Esophagus (tissue), 2 donors: Measurements from ENCODE around the gene PDPN. TPM values are rescaled to one million over a fixed set of nuclear protein-coding genes. Genes with fewer than 3 reads are reported as not detected.

ENCODE experiments used
- H3K27ac ChIP-seq, 2 donors: one replicate each; pipeline ENCODE4 v1.5.1; 2013; ENCODE audit warnings: low read depth in 2 of 2, mild to moderate bottlenecking in 2 of 2, inconsistent platforms in 1 of 2, low read length in 1 of 2, moderate library complexity in 1 of 2
- H3K27me3 ChIP-seq, 2 donors: one replicate each; pipeline ENCODE4 v1.6.1; 2013; ENCODE audit warnings: low read length in 2 of 2, control low read depth in 1 of 2, mild to moderate bottlenecking in 1 of 2; ENCODE audit not compliant: insufficient read depth in 2 of 2, control insufficient read depth in 1 of 2
- H3K36me3 ChIP-seq, 2 donors: one replicate each; pipeline ENCODE4 v1.6.1; 2013; ENCODE audit warnings: low read length in 1 of 2; ENCODE audit not compliant: control insufficient read depth in 2 of 2, insufficient read depth in 2 of 2
- H3K4me1 ChIP-seq, 2 donors: one replicate each; pipeline ENCODE4 v1.6.1; 2013; ENCODE audit warnings: low read length in 1 of 2; ENCODE audit not compliant: control insufficient read depth in 2 of 2, insufficient read depth in 2 of 2
- H3K4me3 ChIP-seq, 2 donors: one replicate each; pipeline ENCODE4 v1.5.1; 2013; ENCODE audit warnings: low read length in 2 of 2, mild to moderate bottlenecking in 2 of 2, low read depth in 1 of 2, moderate library complexity in 1 of 2
- H3K9me3 ChIP-seq, 2 donors: one replicate each; pipeline ENCODE4 v1.6.1; 2013; ENCODE audit warnings: mild to moderate bottlenecking in 2 of 2, low read depth in 1 of 2, low read length in 1 of 2, moderate library complexity in 1 of 2; ENCODE audit not compliant: control insufficient read depth in 2 of 2, insufficient read depth in 1 of 2
- WGBS, 2 donors: extraction: QIAGEN DNeasy Blood & Tissue Kit; methylation state at CpG; one replicate each; pipeline ENCODE4 v1.1.7; 2013; 5-methylcytosine and 5-hydroxymethylcytosine counted together
- polyA plus RNA-seq, 2 donors: library from polyadenylated mRNA; stranded (reverse); fragments of 200-250 nt; gene quantifications; one replicate each; pipeline ENCODE4 v1.2.3, GENCODE V29; 2013
- donor health status: healthy with polysubstance abuse.
- donor health status: Bipolar disorder and iron deficiency.

PDPN gene
- polyA plus RNA-seq, 2 donors, result 2.4 to 11.9 TPM

- 45% methylated on average over 9 of the region's 9 CpGs for WGBS, 2 donors
- Histone ChIP-seq H3K27me3 (no peaks in the 10 kb centered on the region), H3K4me3 (no peak overlapping the region), H3K9me3 (peaks cover 0 to 2% of the 10 kb centered on the region in 2 donors), H3K36me3 (no peaks in the 10 kb centered on the region), H3K4me1 (peaks cover 2 to 4% of the 10 kb centered on the region in 2 donors), H3K27ac (peak overlapping the region; percentile 18 to 81)
Measured at GRCh38 chr1:13585612-13585991, 2.0 kb downstream of the PDPN start.

DNA sequence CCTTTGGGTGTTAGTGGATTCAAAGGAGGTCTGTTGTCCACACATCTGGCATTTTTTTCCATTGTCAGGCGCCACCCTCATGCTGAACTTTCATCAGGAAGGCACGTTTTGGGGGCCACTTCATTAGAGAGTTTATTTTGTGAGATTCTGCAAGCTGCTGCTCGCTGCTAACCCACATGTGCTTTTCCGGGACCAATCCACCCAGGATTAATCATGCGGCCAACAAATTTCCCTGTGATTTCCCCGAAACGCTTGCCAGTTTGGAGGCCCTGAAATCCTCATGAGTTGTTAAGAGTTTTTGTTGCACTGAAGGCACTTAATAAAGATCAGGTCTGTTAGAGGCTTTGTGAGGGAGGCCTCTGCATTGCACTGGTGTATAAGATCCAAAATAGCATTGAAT is 2.4 kb downstream of the PDPN start:
- WGBS, 2 donors, result 25 to 47% methylated on average over 7 of the region's 7 CpGs
- no peaks in the 10 kb centered on the region for H3K36me3 ChIP-seq
- H3K9me3 ChIP-seq, result peaks cover 0 to 2% of the 10 kb centered on the region in 2 donors
- H3K27ac ChIP-seq, result peak overlapping the region; percentile 36 to 77
- H3K27me3 ChIP-seq, result no peaks in the 10 kb centered on the region
- no peak overlapping the region for H3K4me3 ChIP-seq
- H3K4me1 ChIP-seq, result peaks cover 2 to 4% of the 10 kb centered on the region in 2 donors

DNA sequence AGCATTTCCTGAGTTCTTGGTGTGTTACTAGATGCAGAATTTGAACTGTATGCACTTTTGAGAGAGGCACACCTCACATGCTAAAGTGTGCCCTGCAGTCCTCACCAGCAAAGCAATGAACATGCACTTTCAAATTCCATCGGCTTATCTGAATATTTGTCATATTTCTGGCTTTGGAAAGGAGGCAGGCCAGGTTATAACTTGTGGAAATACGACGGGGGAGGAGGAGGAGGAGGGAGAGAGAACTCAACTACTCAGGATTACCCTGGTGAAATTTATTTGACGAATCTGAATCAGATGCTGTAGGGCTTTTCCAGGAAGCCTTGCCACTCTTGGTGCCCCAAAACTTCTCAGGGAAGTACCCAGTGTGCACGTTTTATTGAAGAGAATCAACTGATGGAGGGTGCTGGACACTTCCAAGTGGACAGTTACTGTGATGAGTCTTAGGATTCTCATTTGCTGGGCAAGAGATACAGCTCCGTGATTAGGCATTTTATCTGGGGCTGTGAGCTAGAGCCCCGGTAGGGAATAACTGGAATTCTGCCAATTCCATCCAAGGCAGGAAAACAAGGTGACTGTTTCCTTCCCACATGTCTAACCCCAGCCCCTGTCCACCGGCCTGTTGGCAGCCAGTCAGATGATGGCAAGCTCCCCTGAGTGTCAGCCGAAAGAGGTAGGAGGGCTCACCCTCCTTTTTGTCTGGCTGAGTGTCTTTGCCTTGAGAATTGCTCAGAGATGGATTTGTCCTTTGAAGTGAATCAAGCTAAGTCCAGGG is 3.8 kb downstream of the PDPN start:
- Histone ChIP-seq H3K27me3 (no peaks in the 10 kb centered on the region), H3K27ac (peak overlapping the region; percentile 9 to 80)

GRCh38 chr1:13588946-13589796 is 5.5 kb downstream of the PDPN start:
- Histone ChIP-seq H3K4me3 (no peak overlapping the region), H3K27ac (no peak overlapping the region), H3K36me3 (no peaks in the 10 kb centered on the region), H3K4me1 (peaks cover 2% of the 10 kb centered on the region in 2 donors), H3K9me3 (no peaks in the 10 kb centered on the region), H3K27me3 (no peaks in the 10 kb centered on the region)
- WGBS, 2 donors, result 69 to 70% methylated on average over 11 of the region's 11 CpGs

More for the DNA sequence above, 3.8 kb downstream of the PDPN start:
- 30 to 32% methylated on average over 9 of the region's 9 CpGs for WGBS, 2 donors
- H3K36me3 ChIP-seq, result no peaks in the 10 kb centered on the region
- peaks cover 2 to 4% of the 10 kb centered on the region in 2 donors for H3K4me1 ChIP-seq
- H3K4me3 ChIP-seq, result no peak overlapping the region
- H3K9me3 ChIP-seq, result peaks cover 0 to 2% of the 10 kb centered on the region in 2 donors

DNA sequence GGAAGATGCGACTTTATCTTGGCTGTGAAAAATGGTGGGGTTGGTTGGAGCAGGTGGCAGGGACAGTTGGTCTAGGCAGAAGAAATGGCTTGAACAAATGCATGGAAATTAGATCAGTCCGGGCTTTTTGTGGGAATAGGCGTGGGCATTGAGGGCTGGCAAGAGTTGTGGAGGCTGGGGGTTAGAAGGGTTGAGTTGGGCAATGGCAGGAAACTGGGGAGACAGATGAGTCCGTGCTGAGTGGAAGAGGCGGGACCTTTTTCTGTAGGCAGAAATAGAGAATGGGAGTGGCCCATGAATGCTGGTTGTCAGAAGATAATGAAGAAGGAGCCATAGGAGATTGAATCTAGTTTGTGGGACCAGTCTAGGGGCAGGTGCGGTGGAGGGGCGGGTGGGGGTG is 6.9 kb downstream of the PDPN start:
- 80 to 87% methylated on average over 7 of the region's 7 CpGs for WGBS, 2 donors
- no peak overlapping the region for H3K4me3 ChIP-seq

DNA sequence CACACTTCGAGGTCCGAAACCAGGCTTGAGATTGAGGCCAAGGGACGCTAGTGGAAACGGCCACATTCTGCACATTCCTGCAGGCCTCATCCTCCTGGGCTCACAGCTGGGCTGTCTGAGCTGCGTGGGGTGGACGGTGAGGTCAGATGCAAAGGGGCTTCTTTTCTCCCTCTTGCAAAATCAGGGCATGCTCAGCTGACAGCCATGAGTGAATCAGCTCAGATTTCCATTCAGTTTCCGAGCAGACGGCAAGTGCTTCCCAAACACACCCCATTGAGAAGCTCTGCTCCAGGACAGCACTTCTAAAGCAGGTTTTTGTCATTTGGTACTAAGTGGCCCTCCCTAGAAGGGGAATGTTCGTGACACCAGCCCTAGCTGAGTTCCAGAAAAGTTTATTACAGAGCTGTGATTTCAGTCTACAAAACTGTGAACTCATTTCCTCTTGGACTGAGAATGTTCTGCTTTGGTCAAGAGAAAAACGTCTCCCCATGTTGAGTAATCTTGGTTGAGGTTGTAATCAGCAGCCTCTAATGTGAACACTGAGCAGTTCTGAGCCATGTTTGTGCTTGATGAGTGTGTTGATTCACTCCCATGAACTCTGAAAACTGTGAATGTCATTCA is 10.0 kb downstream of the PDPN start:
- 40 to 63% methylated on average over 10 of the region's 10 CpGs for WGBS, 2 donors
- no peaks in the 10 kb centered on the region for H3K27me3 ChIP-seq
- no peak overlapping the region for H3K4me3 ChIP-seq
- H3K9me3 ChIP-seq, result peaks cover 0 to 3% of the 10 kb centered on the region in 2 donors
- H3K27ac ChIP-seq, result peak overlapping the region in 1 of 2 donors; percentile 2
- no peaks in the 10 kb centered on the region for H3K36me3 ChIP-seq
- no peaks in the 10 kb centered on the region for H3K4me1 ChIP-seq

More for the DNA sequence above, 6.9 kb downstream of the PDPN start:
- peaks cover 2% of the 10 kb centered on the region in 2 donors for H3K4me1 ChIP-seq
- no peaks in the 10 kb centered on the region for H3K27me3 ChIP-seq
- H3K36me3 ChIP-seq, result no peaks in the 10 kb centered on the region
- H3K27ac ChIP-seq, result no peak overlapping the region
- H3K9me3 ChIP-seq, result no peaks in the 10 kb centered on the region

- WGBS, 2 donors, result 82 to 88% methylated on average over 10 of the region's 10 CpGs
- H3K36me3 ChIP-seq, result no peaks in the 10 kb centered on the region
- H3K4me1 ChIP-seq, result peaks cover 0 to 2% of the 10 kb centered on the region in 2 donors
- peaks cover 0 to 3% of the 10 kb centered on the region in 2 donors for H3K9me3 ChIP-seq
- no peak overlapping the region for H3K27ac ChIP-seq
- no peaks in the 10 kb centered on the region for H3K27me3 ChIP-seq
- H3K4me3 ChIP-seq, result no peak overlapping the region
Measured at GRCh38 chr1:13595411-13595810, 11.8 kb downstream of the PDPN start.

DNA sequence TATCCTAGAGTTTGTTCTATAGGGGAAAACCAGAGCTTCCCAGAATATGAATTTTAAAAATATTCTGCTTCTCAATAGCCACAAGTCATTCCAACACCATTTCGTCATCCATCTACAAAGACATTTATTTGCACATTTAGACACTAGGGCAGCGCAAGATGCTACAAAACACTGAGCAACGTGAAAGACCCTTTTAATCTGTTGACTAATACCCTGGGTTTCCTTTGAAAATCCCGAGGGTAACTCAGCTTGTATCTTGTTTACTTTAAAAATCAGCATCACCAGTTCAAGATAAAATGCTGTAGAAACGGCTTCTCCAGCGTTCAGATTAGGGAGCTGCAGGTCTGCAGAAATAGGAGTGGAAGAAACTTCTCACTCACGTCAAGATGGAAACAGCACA is 13.5 kb downstream of the PDPN start:
- WGBS, 2 donors, result 53 to 56% methylated on average over 7 of the region's 7 CpGs
- Histone ChIP-seq H3K4me3 (no peak overlapping the region), H3K4me1 (peaks cover 0 to 2% of the 10 kb centered on the region in 2 donors), H3K9me3 (peaks cover 0 to 3% of the 10 kb centered on the region in 2 donors), H3K27me3 (no peaks in the 10 kb centered on the region), H3K27ac (no peak overlapping the region), H3K36me3 (no peaks in the 10 kb centered on the region)

GRCh38 chr1:13600762-13601453 is 17.3 kb downstream of the PDPN start:
- Histone ChIP-seq H3K4me1 (peaks cover 0 to 2% of the 10 kb centered on the region in 2 donors), H3K27me3 (no peaks in the 10 kb centered on the region), H3K4me3 (no peak overlapping the region), H3K36me3 (no peaks in the 10 kb centered on the region), H3K9me3 (peaks cover 0 to 3% of the 10 kb centered on the region in 2 donors), H3K27ac (peak overlapping the region in 1 of 2 donors; percentile 38)
- 49 to 53% methylated on average over 7 of the region's 7 CpGs for WGBS, 2 donors
